ENCODE data around the gene SHF. TPM values are rescaled to one million over a fixed set of nuclear protein-coding genes. Genes with fewer than 3 reads are reported as not detected.
A peak's percentile ranks its signal among the peaks of the same experiment; 100 is the strongest.

Gene SHF
- total and polyA plus RNA-seq, 2 of the 4 experiments (the other 2 are of a cell fraction) = 1.8 to 3.5 TPM

GRCh38 chr15:45200001-45200798 lies 12.4 kb upstream of the SHF start:
- CTCF ChIA-PET = interaction anchor here (0.7 to 2.9 kb wide), 2 partner anchors 37 to 569 kb away, joined by 5 to 11 read pairs; no protein-coding TSS in a partner anchor
- H4K20me1 ChIP-seq (ENCODE audit: insufficient read depth, low read length) = no peaks in the 10 kb centered on the region
- POLR2A ChIA-PET (ENCODE audit: unreplicated experiment) = no interaction called here
- TF ChIP-seq MAFK (IDR thresholded peaks at IDR 0.05; ENCODE audit: low read depth, low read length) (no peak; the same call in 1 of the 2 replicates), CTCF (conservative IDR thresholded peaks at IDR 0.05; ENCODE audit: low read depth, low read length) (no peak), RAD21 (IDR thresholded peaks at IDR 0.05; ENCODE audit: low read length) (no peak), RFX5 (IDR thresholded peaks at IDR 0.05; ENCODE audit: low read depth, low read length) (no peak), MXI1 (IDR thresholded peaks at IDR 0.05; ENCODE audit: borderline replicate concordance, low read depth, low read length) (no peak), FOS (IDR thresholded peaks at IDR 0.05; ENCODE audit: low read depth, low read length) (peak; percentile 96), CHD1 (IDR thresholded peaks at IDR 0.05; ENCODE audit: low read depth, low read length) (no peak; the same call in 1 of the 2 replicates), ELK1 (IDR thresholded peaks at IDR 0.05; ENCODE audit: borderline replicate concordance, low read depth, low read length) (no peak), SMC3 (IDR thresholded peaks at IDR 0.05; ENCODE audit: low read depth, low read length) (no peak), USF2 (IDR thresholded peaks at IDR 0.05; ENCODE audit: low read depth, low read length) (no peak), NFE2L2 (IDR thresholded peaks at IDR 0.05; ENCODE audit: low read depth, low read length) (peak; percentile 63), POLR2A (IDR thresholded peaks at IDR 0.05; ENCODE audit: low read depth, low read length) (peak; percentile 36; the same call in 1 of the 2 replicates), BHLHE40 (IDR thresholded peaks at IDR 0.05; ENCODE audit: low read depth, low read length) (0 out of 2 replicates have a peak, but pooled peaks have one; percentile 30)

More at GRCh38 chr15:45200001-45200798, 12.4 kb upstream of the SHF start:
- H2AK5ac ChIP-seq (ENCODE audit: low read depth, low read length) = no peak overlapping the region
- H4K5ac ChIP-seq (ENCODE audit: low read depth, low read length) = peak overlapping the region; percentile 31
- no peaks in the 10 kb centered on the region for H3K27me3 ChIP-seq (ENCODE audit: control insufficient read depth, insufficient read depth, low read length)
- intact Hi-C loops (cut with micrococcal nuclease) = loop anchor here (1.0 kb wide), 4 partner anchors 33 to 256 kb away; a partner anchor contains a TSS
- ATAC-seq (ENCODE audit: low read depth) = peak; percentile 48
- H3K36me3 ChIP-seq (ENCODE audit: control insufficient read depth, insufficient read depth, low read length) = no peaks in the 10 kb centered on the region
- peak overlapping the region; percentile 2; the same call in 1 of the 2 replicates for H3K18ac ChIP-seq (ENCODE audit: low read depth, low read length)
- 0 out of 2 replicates have a peak overlapping the region, but pooled peaks have one; percentile 4 for H3K23ac ChIP-seq (ENCODE audit: low read depth, low read length)
- in situ Hi-C loops (cut with MboI; ENCODE audit: low sequenced_read_pairs) = no loop called here
- H3K4ac ChIP-seq (ENCODE audit: low read depth, low read length) = peak overlapping the region; percentile 56; the same call in 1 of the 2 replicates
- 0 out of 2 replicates have a peak, but pooled peaks cover 6% of the 10 kb centered on the region for H3K9me1 ChIP-seq (ENCODE audit: insufficient read depth, low read length)
- H3K9me3 ChIP-seq (ENCODE audit: control insufficient read depth, insufficient read depth, low read length) = no peaks in the 10 kb centered on the region
- H3K4me1 ChIP-seq (ENCODE audit: control insufficient read depth, insufficient read depth, low read length) = peaks cover 2% of the 10 kb centered on the region; the same call in 1 of the 2 replicates
- WGBS, 2 experiments (ENCODE audit: extremely low coverage in 2 of 2, insufficient read length in 1 of 2) = 0% methylated on average over 8 of the region's 34 CpGs; no CpG with 5 or more reads in 1 of the 2 experiments
- H2BK5ac ChIP-seq (ENCODE audit: low read depth, low read length, poor library complexity, severe bottlenecking) = peak overlapping the region; percentile 66
- H3K9ac ChIP-seq (ENCODE audit: low read depth, low read length) = peak overlapping the region; percentile 56
- H2BK20ac ChIP-seq (ENCODE audit: low read depth, low read length) = no peak overlapping the region
- H3K4me2 ChIP-seq (ENCODE audit: low read depth, low read length) = peak overlapping the region; percentile 84
- no peak overlapping the region for H2BK120ac ChIP-seq (ENCODE audit: low read depth, low read length)
- peak; percentile 98 for DNase-seq
- H2AFZ ChIP-seq (replicated peaks; ENCODE audit: low read length, poor library complexity) = peak overlapping the region; percentile 95
- peak overlapping the region in 1 of 2 experiments; percentile 50; a peak in 1 of 4 replicates for H4K8ac ChIP-seq (ENCODE audit: low read depth in 2 of 2, low read length in 2 of 2)
- no peaks in the 10 kb centered on the region for H3K79me1 ChIP-seq (ENCODE audit: low read depth in 1 of 2, low read length in 2 of 2)
- no peak overlapping the region for H4K91ac ChIP-seq (ENCODE audit: insufficient read depth, low read depth, low read length)
- dilution Hi-C loops (cut with HindIII; ENCODE audit: low sequenced_read_pairs, unreplicated experiment) = no loop called here
- H3K4me3 ChIP-seq (ENCODE audit: insufficient read depth, low read depth, low read length) = peak overlapping the region; percentile 58
- H2BK15ac ChIP-seq (ENCODE audit: low read depth, low read length) = no peak overlapping the region
- TSS peak; percentile 100 for BruUV-seq (replicated peaks)
- peak overlapping the region; percentile 50 for H2AK9ac ChIP-seq (replicated peaks; ENCODE audit: low read depth, low read length, poor library complexity)
- H3K56ac ChIP-seq (ENCODE audit: extremely low read depth, insufficient read depth, low read length) = peak overlapping the region; percentile 2; the same call in 1 of the 2 replicates
- peak overlapping the region; percentile 44 for H3K14ac ChIP-seq (replicated peaks; ENCODE audit: low read depth, low read length)
- peak overlapping the region; percentile 52 for H3K27ac ChIP-seq (ENCODE audit: insufficient read depth, low read length)
